Activated naive CD4-positive, alpha-beta T cell treated with anti-CD3 and anti-CD28 coated beads for 36 hours (primary cell): ENCODE measurements around the gene RPS15. TPM values are rescaled to one million over a fixed set of nuclear protein-coding genes. Genes with fewer than 3 reads are reported as not detected.
A peak's percentile ranks its signal among the peaks of the same experiment; 100 is the strongest.

ENCODE experiments used
- CTCF ChIA-PET: fragments of 350-600 bp; sonication (Branson Sonifier 250); formaldehyde crosslinking; loops from one replicate; lab custom pipeline; 2021; ENCODE audit warnings: antibody characterized with exemption; lab: Charles Lee
- DNase-seq: peaks from one replicate; pipeline ENCODE4 v3.0.0-alpha.2; 2020
- H3K27ac Mint-ChIP-seq: one replicate; pipeline ENCODE4 v1.8.0; 2021; ENCODE audit warnings: mild to moderate bottlenecking, mixed read lengths
- H3K27me3 Mint-ChIP-seq: one replicate; pipeline ENCODE4 v1.8.0; 2021; ENCODE audit warnings: low read depth, mixed read lengths
- H3K36me3 Mint-ChIP-seq: one replicate; pipeline ENCODE4 v1.8.0; 2021; ENCODE audit warnings: low read depth, mixed read lengths
- H3K4me1 Mint-ChIP-seq: one replicate; pipeline ENCODE4 v1.8.0; 2021; ENCODE audit warnings: low read depth, mixed read lengths
- H3K4me3 Mint-ChIP-seq: one replicate; pipeline ENCODE4 v1.8.0; 2021; ENCODE audit warnings: mild to moderate bottlenecking, moderate library complexity, mixed read lengths
- H3K9me3 Mint-ChIP-seq: one replicate; pipeline ENCODE4 v1.8.0; 2021; ENCODE audit warnings: mixed read lengths
- intact Hi-C: fragments of 100-400 bp; cut with micrococcal nuclease; formaldehyde crosslinking; loops from one replicate; pipeline ENCODE4 v1.15.1; 2023
- total RNA-seq, 2 experiments: library from RNA; stranded (reverse); gene quantifications; one replicate each; pipeline ENCODE4 v1.2.3, GENCODE V29; 2021

The RPS15 gene
- total RNA-seq, 2 experiments from 2014 or later, result 1,902 to 1,906 TPM

DNA sequence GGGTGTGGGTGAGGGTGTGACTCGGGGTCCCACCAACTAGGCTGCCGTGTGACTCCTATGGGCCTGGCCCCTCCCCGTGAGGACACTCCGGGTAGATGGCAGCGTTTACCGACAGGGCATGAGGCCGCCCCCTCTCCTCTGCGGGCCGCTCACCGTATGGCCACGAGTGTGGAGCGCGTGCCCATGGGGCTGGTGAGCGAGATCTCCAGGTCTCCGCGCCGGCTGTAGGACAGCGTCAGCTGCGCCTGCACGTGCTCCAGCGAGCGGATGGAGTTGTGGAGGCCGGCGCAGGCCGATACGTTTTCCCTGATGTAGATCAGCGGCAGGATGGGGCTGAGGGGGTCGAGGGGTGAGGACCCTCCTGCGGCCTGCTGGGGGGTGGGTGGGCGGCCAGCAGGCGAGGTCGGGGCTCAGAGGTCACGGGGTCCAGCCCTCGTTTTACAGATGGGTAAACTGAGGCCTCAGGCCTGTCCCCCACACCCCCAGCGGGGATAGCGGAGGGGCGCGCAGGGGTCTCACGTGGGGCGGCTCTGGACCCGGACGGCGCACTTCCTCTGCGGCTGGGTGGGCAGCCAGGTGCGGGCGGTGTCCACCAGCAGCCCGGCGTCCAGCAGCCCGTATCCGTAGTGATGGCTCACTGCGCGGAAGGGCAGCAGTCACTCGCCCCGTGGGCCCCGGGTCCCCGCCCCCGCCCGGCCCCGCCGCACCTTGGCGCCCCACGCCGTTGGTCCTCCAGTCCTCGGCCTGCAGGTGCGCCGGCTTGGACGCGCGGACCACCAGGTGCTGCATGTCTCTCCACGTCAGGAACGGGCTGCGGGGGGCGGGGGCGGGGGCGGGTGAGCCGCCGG is 45.2 kb downstream of the RPS15 start:
- Mint-ChIP-seq H3K4me3 (no peak overlapping the region), H3K9me3 (no peaks in the 10 kb centered on the region), H3K4me1 (peaks cover 2% of the 10 kb centered on the region), H3K27ac (no peak overlapping the region), H3K36me3 (peaks cover 1% of the 10 kb centered on the region), H3K27me3 (no peaks in the 10 kb centered on the region)
- CTCF ChIA-PET, result interaction anchor here (0.6 kb wide), 1 partner anchor 20 kb away, joined by 3 read pairs; no protein-coding TSS in a partner anchor
- intact Hi-C loops, result no loop called here
- DNase-seq, result no peak

DNA sequence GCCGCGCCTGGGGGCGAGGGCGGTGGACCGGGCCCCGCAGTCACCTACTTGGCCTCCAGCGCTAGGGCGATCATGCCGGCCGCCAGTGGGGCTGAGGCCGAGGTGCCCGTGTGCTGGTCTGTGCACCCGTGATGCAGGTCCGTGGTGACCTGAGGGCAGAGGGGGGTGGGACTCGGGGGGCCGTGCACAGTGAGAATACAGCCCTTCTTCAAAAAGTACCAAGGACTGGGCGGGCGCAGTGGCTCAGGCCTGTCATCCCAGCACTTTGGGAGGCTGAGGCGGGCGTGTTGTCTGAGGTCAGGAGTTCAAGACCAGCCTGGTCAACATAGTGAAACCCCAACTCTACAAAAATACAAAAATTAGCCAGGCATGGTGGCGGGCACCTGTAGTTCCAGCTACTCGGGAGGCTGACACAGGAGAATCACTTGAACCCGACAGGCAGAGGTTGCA is 45.8 kb downstream of the RPS15 start:
- Mint-ChIP-seq H3K4me1 (peaks cover under 1% of the 10 kb centered on the region), H3K9me3 (no peaks in the 10 kb centered on the region), H3K4me3 (no peak overlapping the region), H3K27me3 (no peaks in the 10 kb centered on the region), H3K36me3 (peaks cover under 1% of the 10 kb centered on the region), H3K27ac (no peak overlapping the region)
- DNase-seq, result no peak
- CTCF ChIA-PET, result no interaction called here
- intact Hi-C loops, result no loop called here

DNA sequence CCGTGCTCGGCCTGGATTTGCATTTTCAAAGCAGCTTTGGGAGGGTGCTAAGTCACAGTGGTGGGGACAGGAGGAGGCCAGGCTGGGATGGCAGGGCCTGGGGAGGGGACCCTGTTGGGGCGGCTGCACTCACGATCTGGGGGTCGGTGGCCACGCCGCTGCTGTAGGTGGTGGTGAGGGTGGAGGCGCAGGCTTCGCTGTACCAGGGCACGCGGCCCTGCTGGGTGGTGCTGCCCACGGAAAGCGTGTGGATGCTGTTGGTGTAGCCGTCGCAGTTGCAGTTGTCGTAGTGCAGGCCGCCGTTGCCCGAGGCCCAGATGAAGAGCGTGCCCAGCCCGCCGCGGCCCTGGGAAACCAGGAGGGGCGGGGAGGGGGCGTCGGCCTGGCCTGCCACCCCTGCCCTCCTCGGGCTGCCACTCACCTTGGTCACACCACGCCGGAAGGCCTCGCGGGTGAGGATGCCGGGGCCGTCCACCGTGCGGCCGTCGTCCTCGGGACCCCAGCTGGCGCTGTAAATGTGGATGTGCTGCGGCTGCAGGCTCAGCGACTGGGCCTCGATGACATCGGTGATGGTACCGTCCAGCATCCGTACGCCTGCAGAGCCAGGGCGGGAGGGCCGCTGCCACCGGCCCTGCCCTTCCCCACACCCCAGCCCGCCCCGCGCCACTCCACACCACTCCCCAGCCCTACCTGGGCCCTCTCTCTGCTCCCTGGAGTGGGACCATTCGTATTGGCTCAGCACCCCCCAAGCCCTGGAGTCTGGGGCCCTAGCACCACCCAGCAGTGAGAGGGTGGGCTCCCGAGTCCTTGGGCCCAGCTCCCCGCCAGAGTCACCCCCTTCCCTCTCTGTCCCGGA is 48.8 kb downstream of the RPS15 start:
- H3K9me3 Mint-ChIP-seq, result no peaks in the 10 kb centered on the region
- H3K4me1 Mint-ChIP-seq, result peaks cover 14% of the 10 kb centered on the region

DNA sequence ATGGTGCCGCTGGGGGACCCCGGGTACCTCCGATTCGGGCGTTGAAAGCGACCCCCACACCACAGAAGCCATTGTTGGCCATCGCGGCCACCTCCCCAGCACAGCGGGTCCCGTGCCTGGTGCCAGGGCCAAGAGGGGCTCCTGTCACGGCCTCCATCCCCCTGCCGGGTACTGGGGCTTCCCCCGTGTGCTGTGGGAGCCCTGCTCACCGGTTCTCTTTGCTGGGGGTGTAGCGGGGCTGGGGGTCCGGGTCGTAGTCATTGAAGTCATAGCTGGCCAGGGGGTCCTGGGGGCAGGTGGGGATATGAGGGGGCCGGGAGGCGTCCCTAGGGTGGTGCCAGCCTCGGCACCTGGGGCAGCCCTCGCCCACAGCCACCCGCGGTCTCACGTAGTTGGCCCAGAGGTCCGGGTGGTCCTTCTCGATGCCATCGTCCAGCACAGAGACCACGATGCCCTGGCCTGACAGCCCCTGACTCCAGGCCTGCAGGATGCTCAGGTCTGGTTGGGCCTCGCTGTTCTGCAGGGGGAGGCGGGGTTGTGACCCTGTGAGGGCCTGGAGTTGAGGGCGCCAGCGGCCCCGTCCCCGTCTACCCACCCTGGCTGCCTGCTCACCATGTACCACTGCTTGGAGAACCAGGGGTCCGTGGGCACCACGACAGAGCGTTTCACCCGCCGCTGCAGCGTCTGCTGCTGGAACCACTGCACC is 49.5 kb downstream of the RPS15 start:
- DNase-seq, result no peak
- CTCF ChIA-PET, result no interaction called here
- Mint-ChIP-seq H3K27ac (no peak overlapping the region), H3K27me3 (peaks cover 4% of the 10 kb centered on the region), H3K36me3 (no peaks in the 10 kb centered on the region), H3K4me3 (no peak overlapping the region), H3K9me3 (no peaks in the 10 kb centered on the region), H3K4me1 (peaks cover 15% of the 10 kb centered on the region)
- intact Hi-C loops, result no loop called here

More for the DNA sequence above, 48.8 kb downstream of the RPS15 start:
- DNase-seq, result no peak
- CTCF ChIA-PET, result no interaction called here
- Mint-ChIP-seq H3K36me3 (no peaks in the 10 kb centered on the region), H3K27me3 (peaks cover 4% of the 10 kb centered on the region), H3K4me3 (no peak overlapping the region), H3K27ac (no peak overlapping the region)
- intact Hi-C loops, result no loop called here

DNA sequence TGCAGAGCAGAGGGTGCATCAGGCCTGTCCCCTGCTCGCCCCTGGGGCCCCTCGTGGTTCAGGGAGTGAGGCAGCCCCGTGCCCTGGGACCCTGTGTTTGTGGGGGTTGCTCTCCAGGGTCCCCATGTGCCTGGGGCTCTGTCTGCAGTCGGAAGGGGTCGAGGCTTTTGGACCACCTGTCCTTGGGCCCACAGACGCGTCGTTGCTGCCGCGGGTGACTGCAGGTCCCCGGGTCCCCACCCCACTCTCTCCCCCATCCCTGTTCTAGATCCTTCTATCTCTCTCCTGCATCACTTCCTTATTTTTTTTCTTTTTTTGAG is 50.0 kb downstream of the RPS15 start:
- Mint-ChIP-seq H3K9me3 (no peaks in the 10 kb centered on the region), H3K36me3 (no peaks in the 10 kb centered on the region), H3K4me3 (no peak overlapping the region), H3K27ac (no peak overlapping the region), H3K27me3 (peaks cover 4% of the 10 kb centered on the region), H3K4me1 (peaks cover 15% of the 10 kb centered on the region)
- CTCF ChIA-PET, result no interaction called here
- intact Hi-C loops, result no loop called here
- no peak for DNase-seq

DNA sequence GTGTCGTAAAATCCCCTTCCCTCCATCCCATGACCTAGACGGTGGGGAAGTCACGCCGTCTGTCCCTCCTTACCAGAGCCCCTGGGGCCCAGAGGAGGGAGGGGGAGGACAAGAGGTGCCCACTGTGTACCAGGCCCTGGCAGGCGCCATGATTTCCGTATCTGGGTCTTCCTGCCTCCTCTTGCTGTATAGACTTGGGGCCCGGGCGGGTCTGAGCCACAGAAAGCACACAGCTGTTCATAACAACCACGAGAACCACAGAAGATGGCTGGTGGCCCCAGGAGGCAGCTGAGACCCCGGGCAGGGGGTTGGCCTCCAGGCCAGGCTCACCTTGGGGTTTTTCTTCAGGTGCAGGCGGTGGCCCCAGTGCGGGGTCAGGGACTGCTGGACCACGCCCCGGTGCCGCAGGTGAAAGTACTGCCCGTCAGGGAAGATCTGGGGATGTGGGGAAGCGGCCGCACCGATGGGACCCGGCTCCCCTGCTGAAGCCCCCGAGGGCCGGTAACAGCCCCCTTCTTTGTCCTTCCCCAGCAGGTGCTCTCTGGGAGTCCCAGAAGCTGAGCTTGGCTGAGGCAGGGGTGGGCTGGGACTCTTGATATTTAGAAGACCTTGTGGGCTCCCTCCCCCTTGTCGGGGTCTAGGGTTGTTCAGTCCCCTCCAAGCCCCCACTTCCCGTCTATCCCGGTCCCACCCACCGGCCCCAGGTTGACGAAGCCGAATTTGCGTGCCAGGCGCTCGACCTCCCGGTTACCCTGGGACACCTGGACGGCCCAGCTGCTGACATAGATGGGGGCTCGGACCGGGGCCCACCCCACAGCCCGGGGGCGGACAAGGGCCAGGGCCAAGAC is 51.5 kb downstream of the RPS15 start:
- Mint-ChIP-seq H3K4me3 (peak overlapping the region; percentile 41), H3K9me3 (no peaks in the 10 kb centered on the region), H3K27ac (no peak overlapping the region), H3K36me3 (no peaks in the 10 kb centered on the region), H3K4me1 (peaks cover 15% of the 10 kb centered on the region), H3K27me3 (peaks cover 4% of the 10 kb centered on the region)
- DNase-seq, result no peak
- intact Hi-C loops, result loop anchor here (1.0 to 2.0 kb wide), 4 partner anchors 10 to 323 kb away; partner anchors contain the start of genes ATP8B3, C19orf25 and TCF3
- CTCF ChIA-PET, result interaction anchor here (0.6 to 1.6 kb wide), 2 partner anchors 12 to 58 kb away, joined by 3 to 4 read pairs; no protein-coding TSS in a partner anchor

Other genes starting within 250 kb of the RPS15 start
- gene STK11, start 232.6 kb upstream of the RPS15 start, total RNA-seq, result 10 to 100 TPM; 65.1 to 66.1 TPM
- gene CBARP, start 200.4 kb upstream of the RPS15 start, total RNA-seq, result 1 to 10 TPM in 1 of 2 experiments, under 1 TPM in 1; 0.77 to 1.1 TPM
- gene ATP5F1D, start 196.6 kb upstream of the RPS15 start, total RNA-seq, result 100 to 1,000 TPM; 153 TPM
- gene MIDN, start 189.8 kb upstream of the RPS15 start, total RNA-seq, result 10 to 100 TPM; 50.1 to 52.9 TPM
- gene CIRBP, start 169.1 kb upstream of the RPS15 start, total RNA-seq, result 100 to 1,000 TPM; 167 to 183 TPM
- 10 to 100 TPM; 62.8 to 65.3 TPM for gene FAM174C, start 162.9 kb upstream of the RPS15 start, total RNA-seq
- not detected for gene EFNA2, start 152.5 kb upstream of the RPS15 start, total RNA-seq
- gene NDUFS7, start 54.5 kb upstream of the RPS15 start, total RNA-seq, result 100 to 1,000 TPM; 138 to 148 TPM
- 10 to 100 TPM; 23.5 to 25.0 TPM for gene GAMT, start 36.9 kb upstream of the RPS15 start, total RNA-seq
- gene DAZAP1, start 30.8 kb upstream of the RPS15 start, total RNA-seq, result 100 to 1,000 TPM; 253 to 265 TPM
- under 1 TPM; 0.07 to 0.12 TPM for gene APC2, start 11.7 kb downstream of the RPS15 start, total RNA-seq
- 10 to 100 TPM; 17.5 to 20.8 TPM for gene C19orf25, start 40.8 kb downstream of the RPS15 start, total RNA-seq
- gene PCSK4, start 52.0 kb downstream of the RPS15 start, total RNA-seq, result 1 to 10 TPM; 1.5 to 1.7 TPM
- gene REEP6, start 52.8 kb downstream of the RPS15 start, total RNA-seq, result 1 to 10 TPM; 1.3 to 1.6 TPM
- 1 to 10 TPM in 1 of 2 experiments, under 1 TPM in 1; 0.95 to 1.6 TPM for gene ADAMTSL5, start 74.6 kb downstream of the RPS15 start, total RNA-seq
- gene PLK5, start 85.7 kb downstream of the RPS15 start, total RNA-seq, result not detected
- 1 to 10 TPM; 2.0 to 2.1 TPM for gene MEX3D, start 129.9 kb downstream of the RPS15 start, total RNA-seq
- 10 to 100 TPM; 58.1 to 63.7 TPM for gene MBD3, start 154.5 kb downstream of the RPS15 start, total RNA-seq
- gene UQCR11, start 167.1 kb downstream of the RPS15 start, total RNA-seq, result 100 to 1,000 TPM; 281 to 293 TPM
- gene TCF3, start 214.2 kb downstream of the RPS15 start, total RNA-seq, result 10 to 100 TPM; 84.8 to 86.7 TPM